Skin of body (tissue), 2 donors: Measurements from ENCODE around the gene ARHGAP18. TPM values are rescaled to one million over a fixed set of nuclear protein-coding genes. Genes with fewer than 3 reads are reported as not detected.

Source experiments
- DNase-seq: peaks from one replicate; lab custom pipeline; 2025; lab: John Stamatoyannopoulos, UW
- total RNA-seq: library from RNA; depleted of rRNA; stranded (reverse); fragments of >200 nt; gene quantifications from one replicate; pipeline ENCODE4 v1.2.3, GENCODE V29; 2014

Gene ARHGAP18, protein sequence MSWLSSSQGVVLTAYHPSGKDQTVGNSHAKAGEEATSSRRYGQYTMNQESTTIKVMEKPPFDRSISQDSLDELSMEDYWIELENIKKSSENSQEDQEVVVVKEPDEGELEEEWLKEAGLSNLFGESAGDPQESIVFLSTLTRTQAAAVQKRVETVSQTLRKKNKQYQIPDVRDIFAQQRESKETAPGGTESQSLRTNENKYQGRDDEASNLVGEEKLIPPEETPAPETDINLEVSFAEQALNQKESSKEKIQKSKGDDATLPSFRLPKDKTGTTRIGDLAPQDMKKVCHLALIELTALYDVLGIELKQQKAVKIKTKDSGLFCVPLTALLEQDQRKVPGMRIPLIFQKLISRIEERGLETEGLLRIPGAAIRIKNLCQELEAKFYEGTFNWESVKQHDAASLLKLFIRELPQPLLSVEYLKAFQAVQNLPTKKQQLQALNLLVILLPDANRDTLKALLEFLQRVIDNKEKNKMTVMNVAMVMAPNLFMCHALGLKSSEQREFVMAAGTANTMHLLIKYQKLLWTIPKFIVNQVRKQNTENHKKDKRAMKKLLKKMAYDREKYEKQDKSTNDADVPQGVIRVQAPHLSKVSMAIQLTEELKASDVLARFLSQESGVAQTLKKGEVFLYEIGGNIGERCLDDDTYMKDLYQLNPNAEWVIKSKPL
- total RNA-seq, result 20.2 TPM

- DNase-seq, result peak; percentile 67
Measured at GRCh38 chr6:129709769-129710449, at the start of gene ARHGAP18. Gene ARHGAP18, minus strand, starts transcription at chr6:129710177. Its CDS starts 41 bp downstream, at chr6:129710136.

DNA sequence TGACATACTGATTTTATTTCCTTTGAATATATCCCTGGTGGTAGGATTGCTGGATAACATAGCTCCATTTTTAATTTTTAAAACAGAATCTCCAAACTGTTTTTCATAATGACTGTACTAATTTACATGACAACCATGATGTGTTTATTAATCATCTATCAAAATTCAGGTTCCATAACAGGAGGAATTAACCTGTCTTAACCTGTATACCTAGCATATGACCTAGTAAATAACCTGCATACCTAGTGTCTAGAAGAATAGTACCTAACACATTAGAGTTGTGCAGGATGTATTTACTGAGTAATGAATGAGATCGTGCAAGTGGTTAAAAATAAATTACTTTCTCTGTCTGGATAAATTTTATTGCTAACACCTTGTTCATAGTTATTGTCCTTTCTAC is 45.8 kb upstream of the ARHGAP18 start:
- DNase-seq, result no peak

DNA sequence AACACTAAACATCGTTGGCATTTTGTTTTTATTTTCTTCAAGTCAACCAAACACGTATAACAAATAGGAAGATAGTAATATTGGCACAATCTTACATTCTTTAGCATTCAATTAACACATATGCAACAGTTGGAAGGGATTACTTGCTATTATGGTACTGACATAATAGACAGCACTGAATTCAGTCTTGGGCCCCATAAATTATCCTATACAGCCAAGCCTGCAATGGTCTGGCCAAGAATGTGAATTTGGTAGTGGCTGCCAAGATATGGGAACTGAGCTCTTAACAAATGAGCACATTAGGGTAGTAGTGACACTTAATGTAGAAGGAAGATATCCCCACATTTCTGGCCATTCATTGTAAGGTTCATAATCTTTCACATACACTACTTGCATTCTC is 44.8 kb upstream of the ARHGAP18 start:
- DNase-seq, result peak; percentile 59

- no peak for DNase-seq
Measured at GRCh38 chr6:129753422-129753821, 43.4 kb upstream of the ARHGAP18 start.

GRCh38 chr6:129751384-129751783 is 41.4 kb upstream of the ARHGAP18 start:
- no peak for DNase-seq

DNA sequence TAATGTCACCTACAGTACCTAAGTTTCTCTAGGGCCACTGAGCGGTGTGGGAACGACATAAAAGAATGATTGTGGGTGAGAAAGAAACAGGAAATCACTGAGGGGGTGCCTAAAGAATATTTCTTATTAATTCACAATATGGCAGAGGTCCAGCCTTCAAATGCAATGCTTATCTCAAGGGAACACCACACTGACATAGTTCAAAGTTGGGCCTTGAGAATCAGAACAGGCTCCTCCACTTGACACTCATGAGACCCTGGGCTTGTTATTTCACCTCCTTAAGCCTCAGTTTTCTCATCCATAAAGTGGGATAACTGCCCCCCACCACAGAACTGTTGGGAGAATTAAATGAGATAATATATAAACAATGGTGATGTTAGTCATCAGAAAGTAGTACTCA is 40.4 kb upstream of the ARHGAP18 start:
- DNase-seq, result no peak

DNA sequence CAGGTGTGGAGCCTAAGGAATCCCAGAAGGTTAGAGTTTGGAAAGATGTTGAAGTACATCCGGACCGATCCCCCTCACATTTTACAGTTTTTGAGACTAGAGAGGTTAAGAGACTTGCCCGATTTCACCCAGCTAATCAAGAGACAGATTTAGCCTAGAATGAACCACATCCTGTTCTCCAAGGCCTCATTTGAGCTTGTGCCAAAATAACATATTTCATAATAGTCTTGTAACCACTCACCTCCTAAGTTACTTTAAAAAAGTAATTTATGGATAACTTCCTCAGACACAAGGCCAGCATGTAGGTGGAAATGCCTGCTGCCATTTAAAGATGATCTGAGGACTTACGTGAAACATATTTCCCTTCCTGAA is 39.8 kb upstream of the ARHGAP18 start:
- peak; percentile 24 for DNase-seq

GRCh38 chr6:129748901-129749748 is 39.1 kb upstream of the ARHGAP18 start:
- no peak for DNase-seq

DNA sequence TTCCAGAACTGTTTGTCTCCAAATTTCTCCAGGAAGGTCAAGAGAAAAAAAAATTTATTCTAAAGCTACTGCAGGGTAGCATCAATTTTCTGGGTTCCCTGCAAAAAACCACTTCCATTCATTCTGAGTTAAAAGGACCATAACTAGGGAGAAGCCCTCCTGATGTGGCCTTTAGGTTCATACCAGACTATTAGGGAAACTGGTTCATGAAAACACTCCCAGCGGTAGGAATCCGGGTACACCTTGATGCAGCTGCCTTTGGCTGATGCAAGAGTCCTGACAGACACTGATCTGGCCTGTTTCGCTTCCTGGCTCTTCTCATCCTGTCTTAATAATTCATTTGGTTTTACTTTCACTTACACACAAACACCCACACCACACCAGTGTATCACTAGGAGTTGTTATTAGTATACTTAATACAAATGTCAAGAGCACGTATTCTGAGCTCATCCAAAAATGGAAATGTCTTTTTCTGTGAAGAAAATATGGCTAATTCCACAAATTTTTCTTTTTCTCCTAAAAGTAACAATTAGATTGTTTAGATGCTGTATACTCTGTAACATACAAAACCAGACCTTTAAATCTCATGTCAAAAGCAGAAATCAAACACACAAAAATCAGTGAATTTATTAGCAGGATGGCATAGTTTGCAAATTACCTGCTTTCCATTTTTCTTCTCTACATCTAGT is 38.4 kb upstream of the ARHGAP18 start:
- DNase-seq, result no peak

DNA sequence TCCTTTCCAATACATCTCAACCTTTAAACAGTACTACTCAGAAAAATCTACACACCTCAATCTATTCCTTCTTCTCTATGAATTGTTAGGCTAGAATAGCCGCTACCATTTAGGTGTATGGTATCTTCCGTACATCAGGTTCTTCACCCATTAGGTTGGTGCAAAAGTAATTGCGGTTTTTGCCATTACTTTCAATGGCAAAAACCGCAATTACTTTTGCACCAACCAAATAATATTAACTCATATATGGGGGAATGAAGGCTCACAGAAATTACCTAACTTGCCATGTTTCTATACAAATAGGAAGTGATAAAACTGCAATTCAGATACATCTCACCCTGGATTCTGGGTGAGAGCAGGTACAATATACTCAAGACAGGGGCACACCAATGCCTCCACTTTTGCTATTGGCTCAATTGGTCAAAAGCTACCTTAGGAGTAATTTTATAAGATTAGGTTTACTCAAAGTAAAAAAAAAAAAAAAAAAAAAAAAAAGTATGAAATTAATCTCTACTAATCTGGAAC is 37.7 kb upstream of the ARHGAP18 start:
- no peak for DNase-seq

DNA sequence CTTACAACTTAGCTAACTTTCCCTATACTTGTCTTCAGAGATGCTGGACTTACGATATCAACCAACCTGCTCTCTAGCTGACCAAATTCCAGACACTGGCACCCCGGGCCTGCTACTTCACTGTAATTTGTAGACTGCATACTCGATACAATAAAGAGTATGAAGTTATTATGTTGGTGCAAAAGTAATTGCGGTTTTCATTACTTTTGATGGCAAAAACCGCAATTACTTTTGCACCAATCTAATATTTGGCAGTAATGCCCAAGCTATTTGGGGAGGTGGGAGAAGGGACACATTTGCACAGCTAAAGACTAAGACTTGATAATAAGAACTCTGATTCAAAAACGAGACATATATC is 34.9 kb upstream of the ARHGAP18 start:
- DNase-seq, result no peak

- DNase-seq, result no peak
Measured at GRCh38 chr6:129744201-129744879, 34.4 kb upstream of the ARHGAP18 start.

- no peak for DNase-seq
Measured at GRCh38 chr6:129740013-129740412, 30.0 kb upstream of the ARHGAP18 start.

DNA sequence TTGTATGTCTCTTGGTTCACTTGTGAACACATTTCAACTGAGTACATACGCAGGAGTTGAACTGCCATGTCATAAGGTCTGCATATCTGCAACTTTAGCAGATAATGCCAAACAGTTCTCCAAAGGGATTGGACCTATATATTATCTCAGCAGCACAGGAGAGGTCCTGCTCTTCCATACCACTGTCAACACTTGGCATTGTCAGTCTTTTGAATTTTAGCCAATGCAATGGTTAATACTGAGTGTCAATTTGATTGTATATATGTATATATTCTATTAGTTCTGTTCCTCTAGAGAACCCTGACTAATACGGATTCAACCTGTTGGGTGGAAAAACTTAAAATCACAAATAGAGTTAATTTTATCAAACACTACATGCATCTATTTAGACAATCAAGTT is 26.1 kb upstream of the ARHGAP18 start:
- no peak for DNase-seq

- DNase-seq, result no peak
Measured at GRCh38 chr6:129733290-129733689, 23.3 kb upstream of the ARHGAP18 start.

DNA sequence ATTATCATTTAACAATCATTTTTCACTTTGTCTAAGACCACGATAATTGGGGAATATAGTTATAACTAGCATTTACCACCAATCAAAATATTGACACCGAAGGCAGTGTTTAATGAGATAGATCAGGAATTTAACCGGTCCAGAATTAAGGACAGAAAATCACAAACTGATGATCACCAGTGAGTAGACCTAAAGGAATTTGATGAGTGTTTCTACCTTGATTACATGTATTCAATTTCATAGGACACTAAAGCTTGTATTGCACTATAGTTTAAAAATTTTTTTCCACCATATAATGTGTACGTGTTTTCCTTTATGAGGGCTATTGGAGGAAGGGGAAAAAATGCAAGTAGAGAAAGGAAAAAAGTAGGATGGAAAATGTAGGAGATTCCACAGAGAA is 22.6 kb upstream of the ARHGAP18 start:
- no peak for DNase-seq

DNA sequence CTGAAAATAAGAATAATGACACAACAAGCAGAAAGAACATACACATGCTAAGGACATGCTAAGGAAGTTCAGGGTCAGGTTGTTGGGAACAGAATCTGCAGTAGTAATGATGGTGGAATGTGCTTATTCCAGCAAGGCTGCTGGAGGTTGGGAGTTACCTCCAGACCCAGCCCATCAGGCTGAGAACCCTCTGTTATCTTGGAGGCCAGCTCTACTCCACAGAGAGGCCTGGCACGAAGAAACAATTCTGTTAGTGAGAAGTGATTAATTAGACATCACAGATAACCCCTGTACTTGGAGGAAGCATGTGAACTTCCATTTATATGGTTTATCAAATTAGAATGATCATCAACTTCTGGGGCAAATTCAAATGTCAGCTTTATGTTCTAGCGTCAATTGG is 22.1 kb upstream of the ARHGAP18 start:
- DNase-seq, result no peak

DNA sequence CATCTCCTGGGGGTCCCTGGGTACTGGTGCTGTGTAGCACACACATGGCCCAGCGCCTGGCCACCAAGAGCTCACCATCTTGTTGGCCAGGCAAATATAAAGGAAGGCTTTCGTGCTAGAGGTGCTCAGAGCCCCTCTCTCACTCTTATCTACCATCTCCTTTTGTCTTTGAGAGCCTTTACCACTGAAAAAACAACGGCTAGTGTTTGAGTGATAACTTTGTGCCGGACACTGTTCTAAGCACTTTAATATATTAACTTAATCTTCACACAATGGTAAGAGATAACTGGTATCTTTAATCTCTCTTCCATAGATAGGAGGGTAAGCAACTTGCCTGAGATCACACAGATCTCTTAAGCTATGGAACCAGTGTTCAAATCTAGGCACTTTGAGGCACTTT is 21.5 kb upstream of the ARHGAP18 start:
- no peak for DNase-seq

GRCh38 chr6:129730477-129731165 is 20.6 kb upstream of the ARHGAP18 start:
- no peak for DNase-seq

DNA sequence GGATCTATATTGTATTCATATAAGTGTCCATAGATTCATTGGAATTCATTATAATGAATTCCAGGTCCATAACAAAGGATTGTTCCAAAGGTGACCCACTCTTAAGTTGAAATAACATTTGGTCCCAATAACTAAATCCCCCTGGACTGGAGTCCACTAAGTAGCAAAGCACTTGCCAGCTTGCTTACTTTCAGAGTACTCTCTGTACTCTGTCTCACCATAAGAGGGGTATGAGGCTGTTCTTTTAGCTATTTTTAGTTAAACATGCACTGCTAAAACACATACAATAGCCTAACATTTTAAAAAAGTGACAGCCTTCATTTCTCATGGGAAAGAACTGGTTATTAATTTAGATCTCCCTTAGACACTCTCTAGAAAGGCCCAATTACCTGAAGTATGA is 16.7 kb upstream of the ARHGAP18 start:
- DNase-seq, result no peak
